HK-2 (cell line): ENCODE results near the gene SART3.
"Not testable (repeated sequence)": the region's sequence is repeated elsewhere in the genome, so short reads cannot be mapped to it uniquely, and the experiment has no call there.

Experiments
- DNase-seq: peaks from one replicate; pipeline ENCODE4 v3.0.0-alpha.2; 2018; ENCODE audit not compliant: unreplicated experiment

The SART3 gene

DNA sequence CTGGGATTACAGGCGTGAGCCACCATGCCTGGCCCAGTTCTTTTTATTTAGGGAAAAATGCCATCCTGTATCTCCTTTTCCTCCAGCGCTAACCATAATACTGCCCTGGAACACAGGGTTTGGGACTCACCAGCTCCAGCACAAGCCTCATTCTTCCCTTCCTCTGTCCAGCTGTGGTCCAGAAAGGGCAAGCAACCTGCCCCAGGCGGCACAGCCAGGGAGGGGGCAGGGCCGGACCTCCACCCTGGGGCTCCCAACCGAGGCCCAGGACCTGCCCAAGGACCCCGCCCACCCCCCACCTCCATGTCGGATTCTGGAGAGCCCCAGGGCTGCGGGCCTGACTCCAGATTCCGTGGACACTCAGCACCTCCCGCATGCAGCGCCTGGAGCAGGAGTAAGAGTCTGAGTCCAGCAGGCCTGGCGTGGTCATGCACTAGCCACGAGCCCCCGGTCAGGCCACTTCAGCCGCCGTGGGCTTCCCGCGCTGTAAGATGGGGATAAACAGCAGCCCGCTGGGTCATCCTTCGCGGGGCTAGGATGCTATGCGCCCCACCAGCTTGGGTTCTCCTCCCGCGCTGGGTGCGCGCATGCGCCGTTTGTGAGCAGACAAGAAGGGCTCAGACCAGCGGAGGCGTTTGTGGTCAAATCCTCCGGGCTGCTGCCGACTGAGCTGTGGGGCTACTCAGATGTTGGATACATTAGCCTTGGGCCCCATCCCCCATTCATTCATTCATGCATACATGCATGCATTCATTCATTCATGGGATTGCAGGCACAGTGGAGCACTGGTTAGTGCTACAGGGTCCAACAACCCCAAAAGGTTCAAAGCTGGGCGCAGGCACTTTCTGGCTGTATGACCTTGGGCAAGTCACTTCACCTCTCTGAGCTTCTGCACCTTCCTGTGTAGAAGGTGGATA lies 20.6 kb upstream of the SART3 start:
- DNase-seq: no peak

DNA sequence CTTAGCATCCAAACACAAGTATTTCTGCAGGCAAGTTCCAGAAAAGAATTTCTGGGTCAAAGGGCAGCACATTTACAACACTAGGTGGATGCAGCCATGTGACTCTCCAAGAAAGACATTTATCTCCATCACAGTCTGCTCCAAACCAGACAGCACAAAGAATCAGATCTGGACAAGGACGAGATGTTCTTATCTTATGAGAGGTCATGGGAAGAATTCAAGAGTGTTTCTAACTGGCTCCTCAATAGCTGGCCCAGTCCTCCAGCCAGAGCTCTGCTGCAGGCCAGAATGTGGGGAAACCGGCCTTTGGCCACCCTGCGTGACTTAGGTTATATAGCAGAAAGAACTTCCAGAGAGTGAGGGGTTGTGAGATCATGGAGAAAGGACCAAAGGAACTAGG lies 19.6 kb upstream of the SART3 start:
- no peak for DNase-seq

DNA sequence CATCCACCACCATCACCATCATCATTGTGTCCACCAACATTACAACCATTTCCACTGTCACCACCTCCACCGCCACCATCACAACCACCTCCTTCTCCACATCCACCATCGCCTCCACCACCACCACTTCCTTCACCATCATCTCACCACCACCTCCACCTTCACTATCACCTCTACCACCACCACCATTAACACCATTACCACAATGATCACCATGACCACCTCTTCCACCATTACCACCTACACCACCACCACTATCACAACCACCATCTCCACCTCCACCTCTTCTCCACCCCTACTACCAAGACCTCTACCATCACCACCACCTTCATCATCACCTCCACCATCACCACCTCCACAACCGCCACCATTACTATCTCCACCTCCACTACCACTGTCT lies 17.8 kb upstream of the SART3 start:
- no peak for DNase-seq

DNA sequence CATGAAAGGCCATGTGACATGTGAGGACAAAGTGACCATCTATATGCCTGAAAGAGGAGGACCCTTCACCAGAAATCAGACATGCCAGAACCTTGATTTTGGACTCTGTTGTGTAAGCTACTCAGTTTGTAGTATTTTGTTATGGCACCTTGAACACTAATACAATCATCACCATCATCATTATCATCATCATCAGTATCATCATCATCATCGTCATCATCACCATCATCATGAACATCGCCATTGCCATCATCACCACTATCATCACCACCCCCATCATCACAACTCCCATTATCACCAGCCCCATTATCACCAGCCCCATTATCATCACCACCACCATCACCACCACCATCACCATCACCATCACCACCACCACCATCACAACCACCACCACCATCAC lies 17.3 kb upstream of the SART3 start:
- DNase-seq: no peak

DNA sequence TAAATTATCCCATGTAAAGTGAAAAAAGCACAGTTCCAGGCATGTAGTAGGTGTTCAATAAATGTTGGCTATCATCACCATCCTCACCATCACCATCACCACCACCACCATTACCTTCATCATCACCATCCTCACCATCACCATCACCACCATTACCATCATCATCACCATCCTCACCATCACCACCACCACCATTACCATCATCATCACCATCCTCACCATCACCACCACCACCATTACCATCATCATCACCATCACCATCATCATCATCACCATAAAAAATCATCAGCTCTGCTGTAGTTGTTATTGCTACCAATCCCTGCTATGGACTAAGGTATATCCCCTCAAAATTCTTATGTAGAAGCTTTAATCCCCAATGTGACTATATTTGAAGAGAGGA lies 16.5 kb upstream of the SART3 start:
- DNase-seq: no peak

DNA sequence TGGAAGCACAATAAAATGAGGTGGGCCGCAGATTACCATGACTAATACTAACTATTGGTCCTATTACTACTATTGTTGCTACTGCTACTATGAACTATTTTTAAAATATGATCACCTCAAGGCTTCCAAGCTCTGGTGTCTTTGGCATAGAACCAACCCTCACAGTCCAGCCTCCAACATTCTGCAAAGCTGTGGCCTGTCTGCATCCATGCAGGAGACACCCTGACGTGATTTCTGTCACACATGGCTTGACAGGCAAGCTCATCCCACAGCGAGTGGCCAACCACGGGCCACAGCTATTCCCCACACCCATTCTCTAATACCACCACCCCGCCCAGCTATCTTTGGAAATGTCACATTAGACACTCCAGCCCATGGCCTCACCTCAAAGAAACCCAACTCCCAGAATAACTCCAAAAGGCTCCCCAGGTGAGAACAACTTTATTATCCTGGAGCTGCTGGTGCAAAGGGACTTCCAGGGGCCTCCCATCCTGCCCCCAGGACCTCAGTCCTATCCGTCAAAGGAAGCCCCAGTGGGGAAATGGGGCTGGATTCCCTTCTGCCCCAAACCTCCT lies 15.8 kb upstream of the SART3 start:
- peak; percentile 22 for DNase-seq

DNA sequence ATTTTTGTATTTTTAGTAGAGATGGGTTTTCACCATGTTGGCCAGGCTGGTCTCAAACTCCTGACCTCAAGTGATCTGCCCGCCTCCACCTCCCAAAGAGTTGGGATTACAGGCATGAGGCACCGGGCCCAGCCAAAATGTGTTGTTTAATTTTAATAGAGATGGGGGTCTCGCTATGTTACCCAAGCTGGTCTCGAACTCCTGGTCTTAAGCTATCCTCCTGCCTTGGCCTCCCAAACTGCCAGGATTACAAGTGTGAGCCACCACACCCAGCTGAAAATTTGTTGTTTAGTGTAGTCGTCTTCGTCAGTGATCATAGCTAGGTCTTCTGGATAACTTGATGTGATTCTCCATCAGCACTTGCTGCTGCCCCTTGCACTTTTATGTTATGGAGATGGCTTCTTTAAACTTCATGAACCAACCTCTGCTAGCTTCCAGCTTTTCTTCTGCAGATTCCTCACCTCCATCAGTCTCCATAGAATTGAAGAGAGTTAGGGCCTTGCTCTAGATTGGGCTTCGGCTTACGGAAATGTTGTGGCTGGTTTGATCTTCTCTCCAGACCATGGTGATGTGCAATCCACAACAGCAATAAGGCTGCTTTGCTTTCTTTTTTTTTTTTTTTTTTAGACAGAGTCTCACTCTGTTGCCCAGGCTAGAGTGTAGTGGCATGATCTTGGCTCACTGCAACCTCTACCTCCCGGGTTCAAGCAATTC lies 14.4 kb upstream of the SART3 start:
- DNase-seq: no peak

DNA sequence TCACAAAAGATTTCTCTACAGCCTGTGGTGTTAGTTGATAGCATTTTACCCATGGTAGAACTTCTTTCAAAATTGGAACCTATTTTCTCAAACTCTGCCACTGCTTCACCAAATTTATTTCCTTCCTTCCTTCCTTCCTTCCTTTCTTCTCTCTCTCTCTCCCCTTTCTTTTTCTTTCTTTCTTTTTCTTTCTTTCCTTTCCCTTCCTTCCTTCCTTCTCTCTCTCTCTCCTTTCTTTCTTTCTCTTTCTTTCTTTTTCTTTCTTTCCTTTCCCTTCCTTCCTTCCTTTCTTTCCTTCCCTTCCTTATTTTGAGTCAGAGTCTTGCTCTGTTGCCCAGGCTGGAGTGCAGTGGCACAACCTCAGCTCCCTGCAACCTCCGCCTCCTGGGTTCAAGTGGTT lies 13.3 kb upstream of the SART3 start:
- not testable (repeated sequence) for DNase-seq

DNA sequence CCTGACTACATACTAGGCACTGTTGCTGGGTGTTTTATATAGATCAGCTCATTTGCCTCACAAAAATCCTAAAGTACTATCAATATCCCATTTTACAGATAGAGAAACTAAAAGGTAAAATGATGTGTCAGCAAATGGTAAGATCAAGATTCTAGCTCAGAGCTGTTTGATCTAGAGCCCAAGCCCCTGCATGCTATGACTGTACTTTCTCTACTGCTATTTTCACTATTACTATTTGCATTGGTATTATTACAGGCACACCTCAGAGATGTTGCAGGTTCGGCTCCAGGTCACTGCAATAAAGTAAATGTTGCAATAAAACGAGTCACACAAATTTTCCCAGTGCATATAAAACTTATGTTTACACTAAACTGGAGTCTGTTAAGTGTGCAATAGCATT lies 12.3 kb upstream of the SART3 start:
- no peak for DNase-seq

DNA sequence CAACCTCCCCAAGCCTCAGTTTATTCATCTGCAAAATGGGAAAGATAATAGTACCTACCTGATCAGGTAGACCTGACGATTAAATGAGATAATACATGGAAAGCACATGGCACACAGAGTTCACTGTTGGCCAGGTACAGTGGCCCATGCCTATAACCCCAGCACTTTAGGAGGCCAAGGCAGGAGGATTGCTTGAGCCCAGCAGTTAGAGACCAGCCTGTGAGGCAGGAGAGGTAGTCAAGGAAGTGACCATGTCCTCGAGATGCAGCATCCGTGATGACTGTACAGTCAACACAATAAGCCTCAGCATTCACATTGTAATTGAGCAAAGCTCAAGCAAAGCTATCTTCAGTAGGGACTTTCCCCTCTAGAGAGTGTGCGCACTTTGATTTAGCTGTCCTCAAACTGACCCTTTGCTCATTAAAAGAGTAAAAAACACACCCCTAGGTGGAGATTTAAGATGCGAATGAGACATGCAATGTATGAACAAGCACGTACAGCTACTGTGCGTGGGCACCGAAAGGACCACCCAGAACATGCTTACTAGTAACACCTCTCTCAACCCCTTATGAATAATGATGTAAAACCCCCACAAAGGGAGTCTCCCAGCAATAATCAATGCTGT lies 11.3 kb upstream of the SART3 start:
- DNase-seq: no peak

DNA sequence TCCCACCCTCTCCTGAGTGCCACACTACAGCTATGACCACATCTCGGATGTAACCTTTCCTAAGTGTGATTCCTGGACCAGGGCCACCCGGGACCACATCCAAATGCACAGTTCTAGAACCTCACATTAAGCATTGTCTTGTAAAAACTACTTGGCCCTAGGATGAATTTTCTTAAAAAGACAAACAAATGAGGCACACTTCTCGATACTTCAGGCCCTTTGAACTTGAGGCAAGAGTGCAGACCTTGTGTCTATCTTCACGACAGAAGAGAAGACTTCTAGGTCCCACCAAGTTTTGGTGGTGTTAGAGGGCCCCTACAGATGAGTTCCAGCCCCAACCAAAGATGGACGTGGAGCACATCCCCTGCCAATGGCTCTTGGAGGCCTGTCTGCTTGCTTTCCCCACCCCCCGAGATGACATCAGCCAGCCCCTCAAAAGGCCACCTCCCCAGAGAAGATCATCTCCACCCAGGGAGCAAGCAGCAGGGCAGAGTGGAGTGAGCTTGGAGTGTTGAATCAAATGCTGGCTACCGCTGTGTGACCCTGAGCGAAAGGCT lies 10.7 kb upstream of the SART3 start:
- no peak for DNase-seq

DNA sequence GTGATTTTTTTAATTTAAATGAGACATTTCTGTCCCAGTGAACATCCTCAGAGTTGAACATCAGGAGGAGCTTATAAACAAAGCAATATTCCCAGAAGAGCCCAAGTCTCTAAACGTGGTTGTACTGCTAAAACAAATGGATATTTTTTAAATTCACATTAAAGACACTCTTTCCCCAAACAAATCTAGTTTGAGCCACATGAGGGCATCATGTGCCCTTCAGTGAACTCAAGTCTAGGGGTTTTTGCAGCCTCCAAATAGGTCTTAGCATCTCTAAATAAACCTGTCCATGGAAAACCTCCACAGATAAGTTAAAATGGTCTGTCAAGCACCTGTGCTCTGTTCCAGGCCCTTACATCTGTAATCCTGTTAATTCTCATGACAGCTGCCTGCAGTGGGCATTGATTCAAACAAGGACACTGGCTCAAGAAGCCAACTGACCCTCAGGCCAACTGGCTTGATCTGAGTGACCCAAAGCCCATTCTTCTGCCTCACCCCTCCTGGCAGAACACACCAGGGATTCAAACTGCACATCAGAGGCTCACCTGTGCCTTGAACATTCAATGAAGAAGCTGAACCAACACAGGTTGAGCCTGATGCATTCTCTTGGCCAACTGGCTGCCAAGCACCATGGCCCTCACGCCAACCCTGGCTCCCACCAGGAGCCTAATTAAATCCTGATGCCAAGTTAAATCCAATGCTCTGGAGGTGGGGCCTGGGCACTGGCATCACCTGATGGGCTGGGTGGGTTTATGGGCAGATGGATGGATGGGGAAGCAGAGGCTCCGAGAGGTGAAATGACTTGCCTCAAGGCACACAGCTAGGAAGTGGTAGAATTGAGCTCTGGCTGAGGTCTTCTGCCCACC lies 10.0 kb upstream of the SART3 start:
- DNase-seq: no peak

DNA sequence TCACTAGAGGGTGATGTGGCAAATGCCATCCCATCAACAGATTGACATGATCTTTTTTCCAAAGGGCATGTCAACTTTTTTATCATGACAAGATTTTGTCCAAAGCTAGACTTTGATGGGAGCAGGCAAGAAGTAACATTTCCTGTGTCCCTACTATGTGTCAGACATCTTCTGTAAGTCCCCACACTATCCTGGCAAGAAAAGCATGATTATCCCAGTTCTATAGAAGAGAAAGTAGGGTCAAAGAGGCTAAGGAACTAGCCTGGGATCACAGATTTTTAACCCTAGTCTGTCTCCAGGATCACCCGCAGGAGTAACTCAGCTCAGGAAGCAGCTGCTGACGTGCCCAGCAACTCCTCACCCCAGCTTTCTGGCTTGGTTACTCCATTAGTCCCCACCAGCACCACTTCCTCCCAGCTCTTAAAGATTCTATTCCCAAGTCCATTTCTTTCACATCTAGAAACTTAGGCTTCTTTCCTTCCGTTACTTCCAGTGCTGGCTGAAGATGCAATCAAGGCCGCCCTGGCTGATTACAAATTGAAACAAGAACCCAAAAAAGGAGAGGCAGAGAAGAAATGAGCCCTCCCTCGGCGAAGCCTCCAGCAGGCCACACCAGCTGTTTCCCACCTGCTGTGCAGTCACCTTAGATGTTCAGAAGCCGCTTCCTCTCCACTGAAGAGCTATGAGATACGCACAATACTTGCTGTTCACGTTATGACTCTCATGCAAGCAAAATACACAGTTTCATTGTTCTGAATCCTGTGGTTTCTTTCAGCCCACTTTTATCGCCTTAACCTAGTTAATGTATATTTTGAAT lies 7.6 kb upstream of the SART3 start:
- DNase-seq: no peak

DNA sequence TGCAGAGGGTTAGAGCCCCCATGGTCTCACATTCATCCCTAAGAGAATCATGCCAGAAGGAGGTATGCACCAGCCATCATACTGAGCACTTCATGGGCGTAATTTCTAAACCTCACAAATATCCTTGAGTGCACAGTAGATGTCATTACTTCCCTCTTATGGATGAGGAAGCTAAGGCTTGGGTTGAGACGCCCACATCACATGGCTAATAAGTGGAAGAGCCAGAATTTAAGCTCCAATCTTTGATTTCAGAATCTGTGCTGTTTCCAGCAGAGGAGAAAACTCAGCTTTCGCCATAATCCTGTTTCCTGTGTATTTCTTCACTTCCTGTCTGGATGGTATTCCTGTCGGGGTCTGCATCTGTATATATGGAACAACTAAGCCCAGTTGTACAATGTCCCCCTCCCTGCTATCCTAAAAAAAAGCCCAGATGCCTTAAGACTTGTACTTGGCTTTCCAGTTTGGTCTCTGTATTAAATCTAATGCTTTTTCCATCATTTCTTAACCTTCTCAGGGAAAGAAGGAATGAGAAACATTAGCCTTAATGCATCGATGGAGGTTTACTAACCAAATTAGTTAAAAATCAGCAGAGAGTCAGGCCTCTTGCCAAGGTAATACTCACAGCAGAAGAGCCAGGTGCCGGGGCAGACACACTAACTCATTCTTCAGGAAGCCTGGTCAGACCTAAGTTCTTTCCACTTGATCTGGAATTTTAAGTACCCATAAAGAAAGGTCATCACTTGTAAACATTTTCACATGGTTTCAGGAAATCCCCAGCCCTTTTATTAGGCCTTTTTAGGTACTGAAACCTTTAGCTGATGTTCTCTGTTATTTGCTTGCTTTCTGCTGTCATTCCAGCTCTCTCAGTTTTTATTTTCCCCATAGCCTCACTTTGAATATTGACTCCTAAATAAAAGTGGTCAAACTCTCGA lies 6.7 kb upstream of the SART3 start:
- DNase-seq: peak; percentile 49

DNA sequence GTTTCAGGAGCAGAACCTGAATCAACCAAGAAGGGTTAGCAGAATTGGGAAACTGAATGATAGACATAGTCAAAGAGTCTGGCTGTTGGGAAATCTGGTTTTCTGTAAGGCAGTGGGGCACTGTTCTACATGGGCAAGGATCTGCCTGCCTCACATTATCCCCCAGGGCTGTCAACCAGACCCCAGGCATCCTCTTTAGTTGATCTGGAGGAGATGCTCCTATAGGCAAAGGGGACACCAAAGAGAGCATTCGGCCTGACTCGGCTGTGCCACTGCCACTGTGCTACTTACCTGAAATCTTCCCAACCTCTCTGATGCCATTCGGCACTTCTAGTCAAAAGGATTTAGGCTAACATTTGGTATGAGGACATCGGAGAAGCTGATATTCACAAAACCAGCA lies 5.5 kb upstream of the SART3 start:
- DNase-seq: no peak

DNA sequence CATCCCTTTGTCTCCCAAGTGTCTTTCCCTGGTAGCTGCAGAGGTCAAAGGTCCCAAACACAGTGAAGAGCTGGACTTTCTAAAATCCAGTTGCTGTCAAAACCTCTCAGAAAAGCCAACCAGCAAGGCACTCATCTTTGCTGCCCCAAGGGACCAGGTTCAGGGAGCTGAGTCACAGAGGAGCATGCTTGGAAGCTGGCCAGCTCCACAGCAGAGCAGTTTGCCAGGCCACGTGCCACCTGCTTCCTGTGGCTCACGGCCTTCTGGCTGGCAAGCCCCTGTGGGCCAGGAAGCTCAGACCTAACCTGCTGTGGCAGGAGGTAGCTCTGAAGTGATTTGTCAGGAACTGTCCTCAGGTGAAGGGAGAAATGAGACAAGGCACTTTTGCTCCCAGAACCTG lies 5.0 kb upstream of the SART3 start:
- peak; percentile 91 for DNase-seq

DNA sequence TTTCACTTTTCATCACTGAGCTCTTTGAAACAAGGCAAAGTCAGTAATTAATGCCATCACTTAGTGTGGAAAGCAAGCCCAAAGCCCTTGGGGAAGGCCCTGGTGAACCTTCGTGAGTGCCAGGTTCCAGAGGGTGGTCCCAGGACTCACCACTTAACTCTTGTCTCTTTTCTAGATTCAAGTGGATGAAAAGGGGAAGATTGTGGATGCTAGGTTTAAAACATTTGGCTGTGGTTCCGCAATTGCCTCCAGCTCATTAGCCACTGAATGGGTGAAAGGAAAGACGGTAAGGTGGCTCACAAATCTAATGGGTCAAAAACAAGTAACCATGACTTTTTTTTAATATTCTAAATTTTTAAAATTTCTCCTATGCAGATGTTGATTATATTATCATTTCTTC lies 4.2 kb upstream of the SART3 start:
- no peak for DNase-seq

DNA sequence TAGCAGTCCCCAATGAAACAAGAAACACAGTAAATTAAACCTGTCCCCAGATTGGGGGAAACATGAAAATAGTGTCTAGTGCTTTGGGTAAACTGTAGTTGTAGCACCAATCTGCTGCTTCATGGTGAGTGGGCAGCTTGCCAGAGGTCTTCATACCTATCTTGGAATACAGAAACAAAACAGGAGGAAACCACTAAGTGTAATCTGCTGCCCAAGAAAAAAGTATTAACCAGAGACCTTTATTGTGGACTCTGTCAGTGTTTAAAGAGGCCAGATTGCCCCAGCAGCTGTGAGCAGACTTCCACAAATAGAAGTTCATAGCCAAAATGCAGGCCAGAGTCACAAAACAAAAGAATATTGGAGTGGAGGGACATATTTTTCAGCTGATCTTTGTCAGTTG lies 3.8 kb upstream of the SART3 start:
- DNase-seq: no peak

DNA sequence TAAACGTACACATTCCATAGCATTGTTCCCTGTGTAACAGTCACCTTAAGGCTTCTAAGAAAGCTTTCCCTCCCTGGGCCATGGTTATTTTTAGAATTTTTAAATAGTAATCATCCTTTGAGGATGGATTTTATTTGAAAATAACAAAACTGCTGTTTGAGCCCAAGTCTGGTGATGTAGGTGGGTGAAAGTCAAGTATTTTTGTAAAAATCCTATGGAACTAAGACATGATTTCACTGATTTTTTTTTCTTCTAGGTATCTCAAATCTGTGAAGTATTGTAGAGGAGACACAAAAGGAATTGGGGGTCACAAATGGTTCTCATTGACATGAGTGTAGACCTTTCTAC lies 2.8 kb upstream of the SART3 start:
- no peak for DNase-seq
